GM19035 (cell line): ENCODE data around the gene PDCD2L.
"Not testable (repeated sequence)": the region's sequence is repeated elsewhere in the genome, so short reads cannot be mapped to it uniquely, and the experiment has no call there.

Experiments used
- ATAC-seq: cut with Tn5 transposase; IDR thresholded peaks from one replicate; pipeline ENCODE4 v1.9.1; 2021; ENCODE audit not compliant: unreplicated experiment

The PDCD2L gene

DNA sequence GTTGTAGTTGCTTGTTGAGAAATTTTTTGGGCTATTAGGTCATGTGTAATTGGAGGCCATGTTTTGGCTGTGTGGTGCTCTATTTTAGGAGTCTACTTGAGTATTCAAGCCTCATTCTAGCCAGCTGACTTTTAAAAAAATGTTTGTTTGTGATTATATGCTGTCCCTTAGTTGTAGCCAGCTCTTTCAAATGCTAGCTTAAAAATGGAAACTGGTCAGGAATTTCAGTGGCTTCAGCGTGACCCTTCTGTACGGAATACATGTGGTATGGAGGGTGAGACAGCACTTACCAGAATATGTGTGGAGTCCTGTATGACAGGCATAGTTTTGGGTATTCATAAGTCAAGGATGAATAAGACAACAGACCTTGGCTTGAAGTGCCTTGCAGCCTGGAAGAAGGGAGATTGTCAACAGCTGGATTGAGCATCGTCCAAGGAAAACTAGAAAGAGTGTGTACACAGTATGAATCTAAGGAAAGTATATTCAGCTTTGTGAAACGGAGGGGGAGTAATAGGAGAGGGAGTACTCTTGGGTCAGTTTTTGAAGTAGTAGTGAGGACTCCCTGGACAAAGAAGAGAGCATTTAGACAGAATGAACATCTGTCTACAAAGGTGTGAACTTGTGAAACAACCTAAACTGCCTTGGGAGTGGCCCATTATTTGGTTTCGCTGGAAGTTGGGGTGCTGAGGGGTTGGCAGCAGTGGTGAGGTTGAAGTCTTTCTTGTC lies 57.3 kb downstream of the PDCD2L start:
- ATAC-seq, result no peak

DNA sequence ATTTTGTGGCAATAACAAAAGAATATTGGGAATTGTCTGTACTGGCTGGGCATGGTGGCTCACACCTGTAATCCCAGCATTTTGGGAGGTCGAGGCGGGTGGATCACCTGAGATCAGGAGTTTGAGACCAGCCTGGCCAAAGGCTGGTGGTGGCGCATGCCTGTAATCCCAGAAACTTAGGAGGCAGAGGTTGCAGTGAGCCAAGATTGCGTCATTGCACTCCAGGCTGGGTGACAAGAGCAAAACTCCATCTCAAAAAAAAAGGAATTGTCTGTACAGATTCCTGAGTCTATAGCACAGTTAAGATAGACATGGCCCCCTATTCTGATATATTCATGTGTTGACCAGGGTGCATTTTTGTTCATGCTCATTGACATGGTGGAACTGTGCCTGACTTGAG lies 60.6 kb downstream of the PDCD2L start:
- not testable (repeated sequence) for ATAC-seq

DNA sequence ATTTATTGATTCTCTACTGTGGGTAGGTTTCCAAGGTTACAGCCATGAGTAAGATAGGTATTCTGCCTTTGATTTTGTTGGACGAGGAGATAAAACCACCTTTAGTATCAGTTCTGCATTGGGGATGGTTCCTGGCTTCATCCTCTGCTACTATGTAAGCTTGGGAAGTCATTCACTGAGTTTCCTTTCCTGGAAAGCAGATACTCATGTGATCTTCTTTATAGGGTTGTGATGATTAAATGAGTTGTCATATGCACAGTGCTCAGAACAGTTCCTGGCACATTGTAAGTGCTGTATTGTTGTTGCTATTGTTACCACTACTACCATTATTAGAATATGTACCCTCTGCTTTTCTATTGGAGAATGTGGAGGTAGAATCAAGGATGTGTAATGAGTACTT lies 64.2 kb downstream of the PDCD2L start:
- no peak for ATAC-seq

DNA sequence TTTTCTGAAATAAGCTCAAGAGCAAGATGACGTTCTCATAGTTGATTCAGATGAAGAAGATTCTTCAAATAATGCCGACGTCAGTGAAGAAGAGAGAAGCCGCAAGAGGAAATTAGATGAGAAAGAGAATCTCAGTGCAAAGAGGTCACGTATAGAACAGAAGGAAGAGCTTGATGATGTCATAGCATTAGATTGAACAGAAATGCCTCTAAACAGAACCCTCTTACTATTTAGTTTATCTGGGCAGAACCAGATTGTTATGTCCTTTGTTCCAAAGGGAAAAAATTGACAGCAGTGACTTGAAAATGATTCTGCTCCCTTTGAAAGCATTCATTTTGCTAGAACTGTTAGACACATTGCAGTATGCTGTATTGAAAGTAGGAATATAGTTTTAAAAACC lies 64.8 kb downstream of the PDCD2L start:
- not testable (repeated sequence) for ATAC-seq

DNA sequence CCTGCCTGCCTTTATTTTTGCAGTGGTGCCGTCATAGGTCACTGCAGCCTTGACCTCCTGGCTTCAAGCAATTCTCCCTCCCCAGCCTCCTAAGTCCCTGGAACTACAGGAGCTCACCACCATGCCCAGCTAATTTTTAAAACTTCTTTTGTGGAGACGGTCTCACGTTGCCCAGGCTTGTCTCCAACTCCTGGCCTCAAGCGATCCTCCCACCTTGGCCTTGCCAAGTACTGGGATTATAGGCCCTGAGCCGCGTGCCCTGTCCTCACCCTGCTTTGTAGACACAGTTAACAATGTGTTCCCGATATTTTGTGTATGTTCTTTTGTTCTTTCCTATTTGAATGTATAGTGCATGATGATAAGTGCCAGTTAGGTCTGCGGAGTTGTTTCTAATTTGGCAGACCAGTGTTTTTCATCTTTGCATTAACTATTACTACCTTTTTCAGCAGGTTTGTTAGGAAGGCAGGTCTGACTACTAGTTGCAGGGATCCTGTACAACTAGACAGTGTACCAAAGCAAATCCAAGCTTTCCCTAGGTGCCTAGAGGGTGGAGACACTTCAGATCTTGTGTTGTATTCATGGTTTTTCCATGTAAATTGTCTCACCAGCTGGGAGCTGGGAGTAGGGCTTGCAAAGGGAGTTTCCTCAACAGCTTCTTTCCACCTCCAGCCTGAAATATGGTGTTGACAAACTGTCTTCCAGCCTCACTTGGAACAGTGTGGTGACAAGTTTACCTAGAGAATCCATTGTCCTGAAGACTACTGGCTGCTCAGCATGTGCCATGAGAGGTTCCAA lies 67.9 kb downstream of the PDCD2L start:
- ATAC-seq, result no peak

DNA sequence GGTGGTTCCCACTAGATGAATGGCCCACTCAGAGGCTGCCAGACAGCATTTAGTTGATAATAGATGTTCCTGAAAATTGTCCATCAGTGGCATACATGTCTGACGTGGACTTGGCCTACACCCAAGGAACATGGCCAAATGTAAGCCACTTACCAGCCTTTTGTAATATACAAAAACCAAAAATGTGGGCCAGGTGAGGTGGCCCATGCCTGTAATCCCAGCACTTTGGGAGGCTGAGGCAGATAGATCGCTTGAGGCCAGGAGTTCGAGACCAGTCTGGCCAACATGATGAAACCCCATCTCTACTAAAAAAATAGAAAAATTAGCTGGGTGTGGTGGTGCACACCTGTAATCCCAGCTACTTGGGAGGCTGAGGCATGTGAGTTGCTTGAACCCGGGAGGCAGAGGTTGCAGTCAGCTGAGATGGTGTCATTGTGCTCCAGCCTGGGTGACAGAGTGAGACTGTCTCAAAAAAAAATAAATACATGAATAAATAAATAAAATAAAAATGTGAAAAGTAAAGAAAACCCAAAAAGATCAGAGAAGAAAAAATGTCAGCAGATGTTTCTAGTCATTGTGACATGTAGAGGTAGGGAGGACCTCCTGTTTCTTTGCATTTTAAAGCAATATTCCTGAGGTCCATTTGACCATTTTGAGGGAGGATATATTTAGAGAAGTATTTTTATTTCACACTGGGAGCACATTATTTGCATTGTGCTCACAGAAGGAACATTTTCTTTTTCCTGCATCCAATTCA lies 70.2 kb downstream of the PDCD2L start:
- no peak for ATAC-seq

DNA sequence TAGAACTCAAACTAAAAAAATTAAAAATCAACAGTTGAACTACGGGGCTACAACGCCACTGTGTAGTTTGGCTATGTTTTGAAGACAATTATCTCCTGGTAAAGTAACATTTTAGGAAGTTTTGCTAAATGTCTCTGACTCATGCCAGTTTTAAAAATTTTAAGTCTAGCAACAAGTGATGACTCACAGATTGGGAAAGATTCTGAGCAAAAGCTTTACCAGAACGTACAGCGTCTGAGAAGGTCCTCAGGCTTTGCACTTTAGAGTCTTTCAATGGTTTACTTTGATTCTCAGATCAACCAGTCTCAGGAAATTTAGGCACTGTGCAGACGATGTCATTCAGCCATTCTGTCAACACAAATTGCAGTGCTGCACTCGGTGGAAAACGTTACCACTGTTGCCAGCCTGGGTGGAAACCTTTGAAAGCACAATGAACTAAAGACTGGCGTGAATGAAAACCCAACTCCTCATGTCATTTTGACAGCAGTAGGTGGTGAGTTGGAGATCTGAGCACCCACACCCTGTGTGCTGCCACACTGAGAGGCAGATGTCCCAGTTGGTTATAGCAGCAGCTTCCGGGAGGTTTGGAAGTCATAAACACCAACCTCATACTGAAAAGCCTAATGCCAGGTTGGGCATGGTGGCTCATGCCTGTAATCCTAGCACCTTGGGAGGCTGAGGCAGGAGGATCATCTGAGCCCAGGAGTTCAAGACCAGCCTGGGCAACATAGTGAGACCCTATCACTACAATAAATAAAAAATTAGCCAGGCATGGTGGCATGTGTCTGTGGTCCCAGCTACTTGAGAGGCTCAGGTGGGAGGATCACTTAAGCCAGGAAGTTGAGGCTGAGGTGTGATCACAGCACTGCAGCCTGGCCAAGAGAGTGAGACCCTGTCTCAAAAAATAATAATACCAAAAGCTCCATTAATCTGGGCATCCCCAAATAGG lies 71.1 kb downstream of the PDCD2L start:
- no peak for ATAC-seq
